GM12878 (cell line): ENCODE data around the gene IFT122. TPM values are rescaled to one million over a fixed set of nuclear protein-coding genes. Genes with fewer than 3 reads are reported as not detected.

Experiments
- ATAC-seq: fragments of 200-7000 bp; cut with Tn5 transposase; 3 replicates; pipeline ENCODE4 v1.9.1; 2020; ENCODE audit warnings: mild to moderate bottlenecking, moderate library complexity
- BruUV-seq: library from RNA; stranded (reverse); fragments of 400-500 nt; replicated peaks from 2 replicates; lab custom pipeline; 2021; lab: Mats Ljungman, UMichigan
- CTCF ChIA-PET: fragments of 300-600 bp; sonication (Branson Sonifier 250); formaldehyde crosslinking; extraction: SDS; loops from one replicate; lab custom pipeline; 2021; ENCODE audit warnings: inconsistent platforms; lab: Yijun Ruan, JAX
- POLR2A ChIA-PET: fragments of 350-600 bp; formaldehyde crosslinking; extraction: SDS; loops from one replicate; lab custom pipeline; 2021; ENCODE audit warnings: inconsistent platforms; lab: Charles Lee
- RAD21 ChIA-PET: fragments of 300-600 bp; sonication (Branson Sonifier 250); formaldehyde crosslinking; loops from one replicate; lab custom pipeline; 2023; ENCODE audit warnings: antibody characterized with exemption; ENCODE audit not compliant: unreplicated experiment; lab: Charles Lee
- SMC1A ChIA-PET: fragments of 300-600 bp; sonication (Branson Sonifier 250); formaldehyde crosslinking; loops from one replicate; lab custom pipeline; 2023; ENCODE audit not compliant: unreplicated experiment, uncharacterized antibody; lab: Charles Lee
- DNase-seq: peaks from one replicate; pipeline ENCODE4 v3.0.0-alpha.2; 2011; ENCODE audit warnings: low read depth, low spot score
- FAIRE-seq: peaks from 3 replicates; lab custom pipeline; 2011; peaks lifted over from hg19 to GRCh38; lab: Jason Lieb, UNC
- H2AFZ ChIP-seq: 2 replicates; pipeline ENCODE4 v1.6.0; 2011; ENCODE audit warnings: low read depth, low read length, control low read depth; ENCODE audit not compliant: control insufficient read depth
- H3K27ac ChIP-seq: 2 replicates; pipeline ENCODE4 v1.5.1; 2011; ENCODE audit warnings: control low read depth; ENCODE audit not compliant: control insufficient read depth, insufficient read depth
- H3K27me3 ChIP-seq, 2 experiments: replicated peaks in 1 of 2; 2 replicates each; pipeline versions ENCODE4 v1.6.0 to v1.6.1; 2011; ENCODE audit warnings: low read length in 1 of 2; ENCODE audit not compliant: control insufficient read depth in 2 of 2, insufficient read depth in 2 of 2
- H3K36me3 ChIP-seq, 2 experiments: 2 replicates each; pipeline ENCODE4 v1.5.1; 2011; ENCODE audit warnings: low read length in 1 of 2; ENCODE audit not compliant: control insufficient read depth in 2 of 2, insufficient read depth in 2 of 2
- H3K4me1 ChIP-seq: 2 replicates; pipeline ENCODE4 v1.6.1; 2011; ENCODE audit warnings: mild to moderate bottlenecking, low read length, moderate library complexity, mixed read lengths; ENCODE audit not compliant: control insufficient read depth, insufficient read depth
- H3K4me2 ChIP-seq: 2 replicates; pipeline ENCODE4 v1.6.0; 2011; ENCODE audit warnings: control low read depth; ENCODE audit not compliant: control insufficient read depth, insufficient read depth
- H3K4me3 ChIP-seq: fragments of 200-600 bp; sonication (generic); 2 replicates; pipeline ENCODE4 v1.5.1; 2016
- H3K79me2 ChIP-seq: 2 replicates; pipeline ENCODE4 v1.6.0; 2011; ENCODE audit warnings: low read length; ENCODE audit not compliant: control insufficient read depth, insufficient read depth
- H3K9ac ChIP-seq: 2 replicates; pipeline ENCODE4 v1.8.0; 2011; ENCODE audit warnings: low read length, control low read depth, mixed read lengths; ENCODE audit not compliant: control insufficient read depth, insufficient read depth
- H3K9me3 ChIP-seq: replicated peaks from 3 replicates; pipeline ENCODE4 v1.5.1; 2011; ENCODE audit warnings: mild to moderate bottlenecking, low read length; ENCODE audit not compliant: control insufficient read depth, insufficient read depth
- H4K20me1 ChIP-seq: 2 replicates; pipeline ENCODE4 v1.6.0; 2011; ENCODE audit not compliant: control insufficient read depth, insufficient read depth
- BCL3 ChIP-seq: IDR thresholded peaks from 2 replicates; pipeline ENCODE4 v1.6.1; 2011; ENCODE audit warnings: borderline replicate concordance, low read depth, mild to moderate bottlenecking, moderate library complexity, low read length; ENCODE audit not compliant: insufficient read depth, poor library complexity, severe bottlenecking
- CBFB ChIP-seq: IDR thresholded peaks from 2 replicates; pipeline ENCODE4 v1.6.1; 2016; ENCODE audit warnings: antibody characterized with exemption, low read depth
- CREM ChIP-seq: IDR thresholded peaks from 2 replicates; pipeline ENCODE4 v1.6.1; 2014; ENCODE audit warnings: antibody characterized with exemption, low read depth
- EGR1 ChIP-seq, 2 experiments: IDR thresholded peaks; 1 replicate in 1 of 2; 2 replicates in 1 of 2; pipeline ENCODE4 v1.6.1; 2011 to 2012; ENCODE audit warnings: low read depth in 2 of 2, low read length in 2 of 2, borderline replicate concordance in 1 of 2, mild to moderate bottlenecking in 1 of 2, moderate library complexity in 1 of 2
- ESRRA ChIP-seq: IDR thresholded peaks from 2 replicates; pipeline ENCODE4 v1.6.1; 2012; ENCODE audit warnings: mild to moderate bottlenecking, low read length, improper control_type of control experiment
- HDAC2 ChIP-seq: fragments of 200-600 bp; sonication (generic); IDR thresholded peaks from 2 replicates; pipeline ENCODE4 v1.6.1; 2017
- IRF4 ChIP-seq: IDR thresholded peaks from 2 replicates; pipeline ENCODE4 v1.6.1; 2011; ENCODE audit warnings: low read depth, low read length
- MLLT1 ChIP-seq: fragments of 450-650 bp; IDR thresholded peaks from 2 replicates; pipeline ENCODE4 v1.6.1; 2016; ENCODE audit warnings: mild to moderate bottlenecking
- NFYB ChIP-seq: IDR thresholded peaks from 2 replicates; pipeline ENCODE4 v1.6.1; 2011; ENCODE audit warnings: low read depth, mild to moderate bottlenecking, low read length, improper control_type of control experiment, moderate library complexity; ENCODE audit not compliant: insufficient read depth
- PBX3 ChIP-seq: IDR thresholded peaks from 2 replicates; pipeline ENCODE4 v1.6.1; 2011; ENCODE audit warnings: mild to moderate bottlenecking, low read depth, low read length, moderate library complexity; ENCODE audit not compliant: insufficient replicate concordance
- RAD51 ChIP-seq: fragments of 450-650 bp; IDR thresholded peaks from 2 replicates; pipeline ENCODE4 v1.6.1; 2016; ENCODE audit warnings: moderate library complexity, mild to moderate bottlenecking, inconsistent platforms
- SREBF1 ChIP-seq: IDR thresholded peaks from 2 replicates; pipeline ENCODE4 v1.6.1; 2012; ENCODE audit warnings: mild to moderate bottlenecking, low read length
- TAF1 ChIP-seq: IDR thresholded peaks from 2 replicates; pipeline ENCODE4 v1.6.1; 2011; ENCODE audit warnings: mild to moderate bottlenecking, low read depth, low read length, borderline replicate concordance
- TCF12 ChIP-seq: IDR thresholded peaks from 2 replicates; pipeline ENCODE4 v1.6.1; 2011; ENCODE audit warnings: low read depth, mild to moderate bottlenecking, low read length
- TCF7 ChIP-seq: IDR thresholded peaks from 2 replicates; pipeline ENCODE4 v1.6.1; 2014; ENCODE audit warnings: antibody characterized with exemption, borderline replicate concordance
- YY1 ChIP-seq: IDR thresholded peaks from 2 replicates; pipeline ENCODE4 v1.6.1; 2011; ENCODE audit warnings: low read depth, mild to moderate bottlenecking, low read length
- WGBS: methylation state at CpG from one replicate; pipeline ENCODE4 v1.1.6; 2016; ENCODE audit warnings: low lambda C conversion rate; ENCODE audit not compliant: insufficient replicate concordance, insufficient coverage; ENCODE audit errors: missing lambda C conversion rate; 5-methylcytosine and 5-hydroxymethylcytosine counted together
- in situ Hi-C: fragments of 300-500 bp; cut with MboI; formaldehyde crosslinking; loops from 9 replicates; pipeline ENCODE4 v1.14.3; 2018; ENCODE audit warnings: mixed read lengths
- intact Hi-C: fragments of 100-400 bp; cut with micrococcal nuclease; formaldehyde crosslinking; loops from one replicate; pipeline ENCODE4 v1.14.2; 2022; ENCODE audit not compliant: unreplicated experiment
- polyA plus RNA-seq, 11 experiments: library from polyadenylated mRNA; depleted of rRNA in 4 of 11; unstranded in 6 of 11; stranded (reverse) in 5 of 11; fragments of >200 nt; fragmentation: Nextera tagmentation in 4 of 11; fragmentation: Illumina TruSeq in 1 of 11; extraction: Ambion mirVana in 4 of 11; extraction: Trizol in 1 of 11; gene quantifications; 1 replicate in 1 of 11; 2 replicates in 10 of 11; pipeline versions ENCODE4 v1.2.1 to v1.2.3, GENCODE V29; 2011 to 2016; ENCODE audit warnings: inconsistent platforms in 2 of 11, missing spikeins in 2 of 11, low read depth in 1 of 11
- total RNA-seq, 4 experiments: library from RNA; depleted of rRNA in 3 of 4; stranded (reverse); fragments of >200 nt in 3 of 4; fragmentation: Illumina TruSeq in 1 of 4; extraction: Trizol in 1 of 4; gene quantifications; 2 replicates each; pipeline versions ENCODE4 v1.2.1 to v1.2.3, GENCODE V29; 2013 to 2021
- TF ChIP-seq, protein P1 (sequence below): fragments of 450-650 bp; IDR thresholded peaks from 2 replicates; pipeline ENCODE4 v1.6.1; 2017; ENCODE audit warnings: mild to moderate bottlenecking

IFT122 gene
- total and polyA plus RNA-seq, 10 of the 15 experiments (the other 5 are each of a cell fraction or from before 2014, with no cell fraction given), result 1.8 to 19.2 (median 8.4) TPM

GRCh38 chr3:129449279-129450115 is 9.5 kb downstream of the IFT122 start (continued):
- no peak for TF ChIP-seq BCL3
- no peak for TF ChIP-seq TAF1
- no peak for TF ChIP-seq IRF4
- TF ChIP-seq SREBF1, result no peak
- TF ChIP-seq TCF7, result no peak
- TF ChIP-seq RAD51, result no peak
- TF ChIP-seq ESRRA, result no peak

- 100% methylated on average over 1 of the region's 1 CpG for WGBS
- intact Hi-C loops (no loop called here), in situ Hi-C loops (no loop called here)
- no peak for FAIRE-seq
- ChIA-PET POLR2A (interaction anchor here (0.6 kb wide), 1 partner anchor 13 kb away, joined by 3 read pairs; no protein-coding TSS in a partner anchor), CTCF (interaction anchor here (0.8 kb wide), 1 partner anchor 27 kb away, joined by 3 read pairs; no protein-coding TSS in a partner anchor), SMC1A (interaction anchor here (0.7 kb wide), 1 partner anchor 10 kb away, joined by 3 read pairs; no protein-coding TSS in a partner anchor), RAD21 (interaction anchor here (1.0 kb wide), 1 partner anchor 70 kb away, joined by 3 read pairs; no protein-coding TSS in a partner anchor)
- Histone ChIP-seq H2AFZ (no peak overlapping the region), H3K36me3 (no peaks in the 10 kb centered on the region), H3K4me3 (no peak overlapping the region), H3K4me1 (no peaks in the 10 kb centered on the region), H3K27me3 (no peaks in the 10 kb centered on the region), H4K20me1 (no peaks in the 10 kb centered on the region), H3K27ac (no peak overlapping the region), H3K9ac (no peak overlapping the region), H3K79me2 (no peaks in the 10 kb centered on the region), H3K9me3 (no peaks in the 10 kb centered on the region), H3K4me2 (no peak overlapping the region)
- BruUV-seq, result no TSS peak
- no peak for DNase-seq
- no peak for ATAC-seq
- TF ChIP-seq, protein P1, sequence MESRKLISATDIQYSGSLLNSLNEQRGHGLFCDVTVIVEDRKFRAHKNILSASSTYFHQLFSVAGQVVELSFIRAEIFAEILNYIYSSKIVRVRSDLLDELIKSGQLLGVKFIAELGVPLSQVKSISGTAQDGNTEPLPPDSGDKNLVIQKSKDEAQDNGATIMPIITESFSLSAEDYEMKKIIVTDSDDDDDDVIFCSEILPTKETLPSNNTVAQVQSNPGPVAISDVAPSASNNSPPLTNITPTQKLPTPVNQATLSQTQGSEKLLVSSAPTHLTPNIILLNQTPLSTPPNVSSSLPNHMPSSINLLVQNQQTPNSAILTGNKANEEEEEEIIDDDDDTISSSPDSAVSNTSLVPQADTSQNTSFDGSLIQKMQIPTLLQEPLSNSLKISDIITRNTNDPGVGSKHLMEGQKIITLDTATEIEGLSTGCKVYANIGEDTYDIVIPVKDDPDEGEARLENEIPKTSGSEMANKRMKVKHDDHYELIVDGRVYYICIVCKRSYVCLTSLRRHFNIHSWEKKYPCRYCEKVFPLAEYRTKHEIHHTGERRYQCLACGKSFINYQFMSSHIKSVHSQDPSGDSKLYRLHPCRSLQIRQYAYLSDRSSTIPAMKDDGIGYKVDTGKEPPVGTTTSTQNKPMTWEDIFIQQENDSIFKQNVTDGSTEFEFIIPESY, result no peak
- TF ChIP-seq YY1, result no peak
- no peak for TF ChIP-seq CBFB
- no peak for TF ChIP-seq HDAC2
- no peak for TF ChIP-seq PBX3
- TF ChIP-seq EGR1 (IDR thresholded peaks at IDR 0.05; ENCODE audit: borderline replicate concordance in 1 of 2, low read depth in 2 of 2, low read length in 2 of 2), result no peak
- no peak for TF ChIP-seq NFYB
- no peak for TF ChIP-seq CREM
- TF ChIP-seq TCF12, result no peak
- no peak for TF ChIP-seq MLLT1
Measured at GRCh38 chr3:129453732-129454131, 13.7 kb downstream of the IFT122 start.
